ENCODE results near the gene DEFB129.
"Not testable (repeated sequence)": the region's sequence is repeated elsewhere in the genome, so short reads cannot be mapped to it uniquely, and the experiment has no call there.

DEFB129 gene
- 0 to 0.07 (median 0) reads per million in 18 experiments for total RNA-seq

DNA sequence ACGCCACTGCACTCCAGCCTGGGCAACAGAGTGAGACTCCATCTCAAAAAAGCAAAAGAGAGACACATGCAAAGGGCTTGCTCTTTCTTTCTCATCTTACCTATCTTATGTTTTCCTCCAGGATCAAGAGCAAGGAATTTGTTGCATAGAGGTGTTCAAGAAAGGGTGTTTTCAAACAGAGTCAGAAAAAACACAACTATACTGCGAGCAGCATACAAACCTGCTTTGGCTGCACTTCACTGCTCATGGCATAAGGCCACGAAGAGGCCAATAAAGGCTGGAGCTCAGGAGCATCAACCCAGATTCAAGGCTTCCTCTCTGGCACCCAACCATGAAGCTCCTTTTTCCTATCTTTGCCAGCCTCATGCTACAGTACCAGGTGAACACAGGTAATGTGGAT lies at the start of gene DEFB129:
Gene DEFB129 (plus strand): TSS at position 301 of the 400 bp plus-strand sequence. CDS start 31 bp downstream, at position 332.
- DNase-seq = no peak

GRCh38 chr20:184288-184687 lies 42.8 kb upstream of the DEFB129 start:
- no peak for DNase-seq

DNA sequence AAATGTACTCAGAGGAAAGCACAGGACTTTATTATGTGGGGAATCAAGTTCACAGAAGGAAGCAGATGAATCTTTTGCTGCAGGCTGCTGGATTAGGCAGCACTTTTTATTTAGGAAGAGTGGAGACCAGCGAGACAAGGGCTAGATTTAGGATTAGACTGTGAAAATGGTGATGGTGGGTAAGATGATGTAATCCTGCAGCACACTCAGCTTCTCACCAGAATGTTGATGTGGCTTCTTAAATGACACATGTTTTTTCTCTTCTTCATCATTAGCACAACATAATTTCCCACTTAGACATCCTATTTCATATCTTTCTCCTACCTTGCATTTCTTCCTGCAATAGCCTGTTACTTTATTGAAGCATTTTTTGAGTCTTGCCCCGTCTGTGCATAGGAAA lies 39.3 kb upstream of the DEFB129 start:
- DNase-seq = no peak

DNA sequence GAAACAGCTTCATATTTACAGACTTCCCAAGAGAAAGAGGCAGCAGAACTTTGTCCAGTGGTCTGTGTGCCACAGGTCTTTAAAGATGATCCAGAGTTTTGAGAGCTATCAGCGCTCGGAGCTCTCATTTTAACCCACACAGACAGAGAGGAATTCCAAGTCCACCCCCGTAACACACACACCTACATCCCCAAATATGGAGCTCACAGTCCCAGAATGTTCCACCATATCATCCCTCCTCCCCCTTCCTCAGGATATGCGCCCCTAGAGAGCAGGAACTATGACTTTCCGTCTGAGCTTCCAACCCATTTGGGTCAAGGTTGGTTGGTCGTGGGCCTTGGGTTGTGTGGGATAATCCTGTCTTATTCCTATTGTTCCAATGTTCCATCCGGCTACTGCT lies 37.4 kb upstream of the DEFB129 start, which contains the start of gene DEFB128:
Gene DEFB128 (minus strand): TSS at position 101 of the 400 bp plus-strand sequence. CDS start 88 bp downstream, at position 13.
- DNase-seq = no peak

GRCh38 chr20:198225-198624 lies 28.8 kb upstream of the DEFB129 start:
- no peak for DNase-seq

DNA sequence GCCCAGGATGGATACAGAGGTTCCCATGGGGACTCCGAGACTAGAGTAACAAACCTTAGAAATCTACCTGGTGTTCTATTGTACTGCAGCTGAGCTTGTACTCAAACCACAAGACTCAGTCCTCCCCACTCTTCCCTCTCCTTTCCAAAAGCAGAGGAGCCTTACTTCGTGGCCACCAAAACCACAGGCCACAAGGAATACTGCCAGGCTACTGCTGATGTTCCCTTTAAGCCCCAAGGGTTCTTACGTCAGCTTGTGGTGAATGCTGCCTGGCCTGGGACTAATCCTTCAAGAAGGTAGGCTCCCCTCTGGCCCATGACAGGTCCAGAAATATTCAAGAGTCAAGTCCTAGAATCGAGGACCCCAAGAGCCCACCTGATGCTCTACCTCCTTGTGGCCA lies 27.1 kb upstream of the DEFB129 start:
- DNase-seq = no peak

- not testable (repeated sequence) for DNase-seq
These were observed 23.4 kb upstream of the DEFB129 start for GRCh38 chr20:203630-204029.

GRCh38 chr20:208942-209566 lies 18.0 kb upstream of the DEFB129 start:
- DNase-seq = peak; percentile 67 to 74

DNA sequence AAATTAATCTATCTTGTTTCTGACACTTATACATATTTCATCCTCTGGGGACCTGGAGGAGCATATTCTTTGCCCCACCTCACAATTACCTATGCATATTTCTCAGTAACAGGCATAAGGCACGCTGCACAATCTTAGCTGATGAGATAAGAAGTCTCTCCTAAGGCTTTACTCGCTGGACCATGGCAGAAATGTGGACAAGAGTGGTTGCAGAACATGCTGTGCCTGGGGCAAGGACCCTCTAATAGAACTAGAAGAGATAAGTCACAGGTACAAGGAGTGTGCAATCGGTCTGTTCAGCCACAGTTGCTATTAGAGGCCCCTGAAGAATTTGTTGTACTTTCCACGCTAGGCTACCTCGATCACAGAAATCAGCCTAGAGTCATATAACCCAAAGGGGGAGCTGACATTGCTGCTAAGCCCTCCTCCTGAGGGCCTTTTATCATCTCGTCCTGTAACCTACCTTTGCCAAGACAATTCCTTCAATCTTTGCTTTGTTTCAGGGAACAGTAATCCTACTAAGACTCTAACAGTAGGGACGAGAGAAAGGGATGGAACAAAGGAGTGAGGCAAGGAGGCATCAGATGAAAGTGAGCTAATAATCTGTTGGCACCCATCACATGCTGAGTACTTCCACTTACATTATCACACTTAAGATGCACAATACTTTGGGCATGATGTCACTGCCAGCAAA lies 16.1 kb upstream of the DEFB129 start:
- no peak for DNase-seq

- no peak for DNase-seq
These were observed 12.7 kb upstream of the DEFB129 start for GRCh38 chr20:214383-214782.

DNA sequence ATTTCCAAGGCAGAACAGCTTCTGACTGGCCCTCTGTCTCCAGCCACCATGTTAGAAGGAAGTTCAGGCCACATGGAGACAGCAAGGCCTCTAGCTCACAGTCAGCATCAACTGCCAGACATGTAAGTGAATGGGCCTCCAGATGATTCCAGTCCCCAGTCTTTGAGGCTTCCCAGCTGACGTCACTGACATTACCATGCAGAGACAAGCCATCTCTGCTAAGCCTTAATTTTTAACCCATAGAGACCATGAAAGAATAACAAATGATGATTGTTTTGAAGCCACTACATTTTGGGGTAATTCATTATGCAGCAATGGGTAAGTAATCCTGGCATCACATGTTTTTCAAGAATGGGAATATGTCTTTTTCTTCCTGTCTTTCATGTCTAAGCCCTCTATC lies 11.3 kb upstream of the DEFB129 start:
- no peak for DNase-seq

DNA sequence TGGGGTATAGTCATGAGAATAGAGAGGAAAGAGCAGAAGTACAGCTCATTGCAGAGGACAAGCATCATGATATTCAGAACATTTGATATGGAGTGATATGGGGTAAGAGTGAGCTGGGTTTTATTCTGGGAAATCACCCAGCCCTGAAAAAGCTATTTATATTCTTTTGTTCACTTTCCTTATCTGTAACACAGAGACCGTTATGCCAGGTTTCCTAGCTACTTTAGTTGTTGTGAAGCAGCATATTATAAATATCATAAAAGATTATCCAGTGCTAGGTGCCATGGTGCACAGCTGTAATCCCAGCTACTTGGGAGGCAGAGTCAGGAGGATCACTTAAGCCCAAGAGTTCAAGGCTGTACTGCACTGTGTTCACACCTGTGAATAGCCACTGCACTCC lies 9.8 kb upstream of the DEFB129 start:
- no peak for DNase-seq

- peak in 1 of 2 donors; percentile 12 for DNase-seq
These were observed 7.6 kb upstream of the DEFB129 start for GRCh38 chr20:219290-220115.

DNA sequence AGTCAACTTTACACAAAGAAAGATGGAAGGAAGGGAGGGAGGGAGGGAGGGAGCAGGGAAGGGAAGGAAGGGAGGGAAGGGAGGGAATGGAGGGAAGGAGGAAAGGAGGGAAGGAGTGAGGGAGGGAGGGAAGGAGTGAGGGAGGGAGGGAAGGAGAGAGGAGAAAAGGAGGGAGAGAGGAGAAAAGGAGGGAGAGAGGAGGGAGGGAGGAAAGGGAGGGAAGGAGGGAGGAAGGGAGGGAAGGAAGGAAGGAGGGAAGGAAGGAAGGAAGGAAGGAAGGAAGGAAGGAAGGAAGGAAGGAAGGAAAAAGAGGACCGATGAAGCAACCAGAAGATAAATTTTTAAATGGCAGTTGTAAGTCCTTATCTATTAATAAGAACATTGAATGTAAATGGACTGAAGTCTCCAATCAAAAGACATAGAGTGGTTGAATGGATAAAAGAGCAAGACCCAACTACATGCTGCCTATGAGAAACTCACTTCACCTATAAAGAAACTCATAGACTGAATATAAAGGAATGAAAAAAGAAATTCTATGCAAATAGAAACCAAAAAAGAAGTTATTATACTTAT lies 5.7 kb upstream of the DEFB129 start:
- DNase-seq = no peak

DNA sequence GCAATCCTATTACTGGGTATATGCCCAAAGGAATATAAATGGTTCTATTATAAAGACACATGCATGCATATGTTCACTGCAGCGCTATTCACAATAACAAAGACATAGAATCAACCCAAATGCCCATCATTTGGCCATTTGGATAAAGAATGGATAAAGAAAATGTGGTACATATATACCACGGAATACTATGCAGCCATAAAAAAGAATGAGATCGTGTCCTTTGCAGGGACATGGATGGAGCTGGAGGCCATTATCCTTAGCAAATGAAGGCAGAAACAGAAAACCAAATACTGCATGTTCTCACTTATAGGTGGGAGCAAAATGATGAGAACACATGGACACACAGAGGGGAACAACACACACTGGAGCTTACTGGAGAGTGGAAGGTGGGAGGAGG lies 1.2 kb upstream of the DEFB129 start:
- not testable (repeated sequence) for DNase-seq

GRCh38 chr20:227439-228105 lies 514 bp downstream of the DEFB129 start:
- DNase-seq = peak; percentile 41 to 47

GRCh38 chr20:235891-236290 lies 8.8 kb downstream of the DEFB129 start:
- DNase-seq = peak; percentile 45 to 60

DNA sequence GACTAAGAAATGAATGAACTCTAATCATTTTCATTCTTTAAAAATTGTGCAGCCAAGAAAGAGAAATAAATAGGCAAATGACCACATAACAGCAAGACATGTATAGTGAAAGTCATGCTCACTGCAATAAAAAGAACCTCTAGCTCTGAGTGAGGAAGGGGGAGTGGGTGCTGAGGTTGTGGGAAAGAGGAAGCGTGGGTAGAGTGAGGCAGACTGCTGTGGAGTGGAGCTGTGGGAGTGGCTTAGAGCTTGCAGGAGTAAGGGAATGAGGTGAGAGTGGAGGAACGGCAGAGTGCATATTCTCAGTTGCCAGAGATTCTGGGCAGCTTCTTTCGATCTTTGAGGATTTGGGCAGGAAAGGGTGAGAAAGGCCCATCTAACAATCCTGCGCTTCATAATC lies 10.4 kb downstream of the DEFB129 start:
- peak; percentile 95 to 96 for DNase-seq

GRCh38 chr20:237929-238328 lies 10.9 kb downstream of the DEFB129 start:
- DNase-seq = peak; percentile 45 to 76

GRCh38 chr20:242905-243304 lies 15.8 kb downstream of the DEFB129 start:
- DNase-seq = no peak

DNA sequence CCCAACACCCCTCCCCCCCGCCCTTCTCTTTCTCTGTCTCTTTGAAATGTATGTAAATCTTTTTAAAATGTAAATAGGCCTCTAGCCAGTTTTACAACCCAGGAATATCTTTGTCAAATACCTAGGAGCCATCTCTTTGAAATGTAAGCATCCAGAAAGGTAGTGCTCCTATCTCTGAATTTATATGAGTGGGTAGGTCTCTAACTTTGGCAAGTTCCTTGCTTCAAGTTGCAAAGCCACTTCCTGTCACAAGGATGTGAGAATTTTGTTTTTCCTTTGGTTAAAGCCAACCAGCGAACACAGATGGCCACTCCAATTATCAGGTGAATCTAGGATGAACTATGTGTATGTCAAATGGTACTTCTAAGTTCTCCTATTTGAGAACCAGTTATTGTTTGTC lies 24.3 kb downstream of the DEFB129 start:
- peak; percentile 28 to 29 for DNase-seq

GRCh38 chr20:252801-253200 lies 25.7 kb downstream of the DEFB129 start:
- DNase-seq = no peak
